ENCODE data around the gene MTG2. TPM values are rescaled to one million over a fixed set of nuclear protein-coding genes. Genes with fewer than 3 reads are reported as not detected.

MTG2 gene
- total RNA-seq, 1 experiment from 2014 or later, result 33.9 TPM

DNA sequence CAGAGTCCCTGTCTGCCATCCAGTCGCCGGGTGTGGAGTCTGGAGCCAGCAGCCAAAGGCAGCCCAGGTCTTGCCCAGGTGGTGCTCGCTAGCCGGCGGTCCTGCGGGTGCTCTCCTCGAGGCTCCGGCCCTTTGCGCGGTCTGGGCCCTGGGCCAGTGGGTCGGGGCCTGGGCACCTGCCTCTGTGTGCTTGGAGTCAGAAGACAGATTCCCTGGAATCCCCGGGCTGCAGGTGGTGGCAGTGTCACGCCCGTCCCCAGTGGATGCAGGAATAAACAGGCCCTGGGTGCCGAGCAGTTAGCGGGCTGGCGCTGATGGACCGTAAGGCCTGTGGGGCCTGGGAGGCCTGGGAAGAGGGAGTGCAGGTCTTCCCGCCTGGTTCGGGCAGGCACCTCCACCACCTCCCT is 33.9 kb upstream of the MTG2 start:
- no peak overlapping the region for H3K27ac ChIP-seq (ENCODE audit: low read length)
- BruUV-seq (replicated peaks), result no TSS peak
- intact Hi-C loops (cut with micrococcal nuclease), result no loop called here

DNA sequence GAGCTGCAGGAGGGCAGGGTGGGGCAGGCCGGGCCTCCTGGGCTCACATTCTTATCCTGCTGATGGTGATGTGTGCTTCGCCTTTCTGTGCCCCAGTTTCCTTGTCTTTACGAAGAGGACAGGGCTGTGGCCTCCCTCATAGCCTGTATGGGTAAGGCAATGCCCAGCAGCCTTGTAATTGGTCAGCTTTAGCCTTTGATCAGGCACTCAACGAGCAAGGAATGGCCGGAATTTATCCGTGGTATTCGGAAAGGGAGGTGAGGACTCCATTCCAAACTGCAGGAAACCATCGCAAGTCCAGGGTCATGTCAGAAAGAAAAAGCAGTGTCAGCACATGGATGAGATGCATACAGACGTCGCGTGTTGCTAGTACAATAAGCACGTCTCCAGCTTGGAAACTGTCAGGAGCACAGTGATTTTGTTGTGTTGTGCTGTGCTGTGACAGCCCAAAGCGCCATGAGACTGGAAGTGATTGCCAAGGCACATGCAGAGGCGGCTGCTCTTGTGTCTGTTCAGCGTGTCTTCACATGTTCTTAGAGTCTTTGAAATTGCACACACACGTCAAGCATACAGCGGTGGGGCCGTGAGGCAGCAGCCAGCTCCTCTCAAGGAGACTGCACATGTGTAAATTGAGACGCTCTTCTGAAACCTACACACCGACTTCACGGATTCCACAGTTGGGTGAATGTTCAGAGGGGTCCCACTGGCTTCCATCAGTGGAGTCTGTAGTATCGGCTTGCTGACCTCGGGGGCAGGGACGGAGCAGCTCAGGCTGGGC is 33.1 kb upstream of the MTG2 start:
- Histone ChIP-seq H3K4me2 (ENCODE audit: low read length) (no peak overlapping the region), H2AFZ (ENCODE audit: low read length) (no peak overlapping the region), H3K4me3 (ENCODE audit: low read length) (no peak overlapping the region), H3K27ac (ENCODE audit: low read length) (no peak overlapping the region), H3K9ac (ENCODE audit: low read length) (no peak overlapping the region), H4K20me1 (ENCODE audit: low read length) (peaks cover 59% of the 10 kb centered on the region), H3K9me3 (ENCODE audit: low read length) (no peaks in the 10 kb centered on the region), H3K79me2 (ENCODE audit: low read length) (peaks cover 100% of the 10 kb centered on the region), H3K36me3 (ENCODE audit: low read depth, low read length) (peaks cover 15% of the 10 kb centered on the region), H3K4me1 (ENCODE audit: insufficient read depth, low read length) (peaks cover 13% of the 10 kb centered on the region), H3K27me3 (ENCODE audit: low read length) (no peaks in the 10 kb centered on the region), H3F3A (ENCODE audit: low read length, unreplicated experiment) (no peaks in the 10 kb centered on the region), H3K9me2 (replicated peaks; ENCODE audit: low read length) (no peaks in the 10 kb centered on the region)
- TF ChIP-seq CTCF (conservative IDR thresholded peaks at IDR 0.05; ENCODE audit: low read depth, low read length) (no peak), EZH2phosphoT487 (IDR thresholded peaks at IDR 0.05; ENCODE audit: borderline replicate concordance, low read length) (no peak), EZH2 (IDR thresholded peaks at IDR 0.05; ENCODE audit: low read length, unreplicated experiment) (no peak)
- ATAC-seq, result no peak
- ChIA-PET POLR2A (ENCODE audit: unreplicated experiment) (no interaction called here), CTCF (no interaction called here)
- DNase-seq, result no peak
- BruUV-seq (replicated peaks), result no TSS peak
- intact Hi-C loops (cut with micrococcal nuclease), result no loop called here

More for the DNA sequence above, 33.9 kb upstream of the MTG2 start:
- Histone ChIP-seq H3K27me3 (ENCODE audit: low read length) (no peaks in the 10 kb centered on the region), H3K4me3 (ENCODE audit: low read length) (no peak overlapping the region), H3K4me1 (ENCODE audit: insufficient read depth, low read length) (peaks cover 13% of the 10 kb centered on the region), H2AFZ (ENCODE audit: low read length) (no peak overlapping the region), H3F3A (ENCODE audit: low read length, unreplicated experiment) (no peaks in the 10 kb centered on the region), H3K9me3 (ENCODE audit: low read length) (no peaks in the 10 kb centered on the region), H3K9ac (ENCODE audit: low read length) (no peak overlapping the region), H3K36me3 (ENCODE audit: low read depth, low read length) (peaks cover 10% of the 10 kb centered on the region), H3K9me2 (replicated peaks; ENCODE audit: low read length) (no peaks in the 10 kb centered on the region), H3K4me2 (ENCODE audit: low read length) (no peak overlapping the region), H3K79me2 (ENCODE audit: low read length) (peaks cover 99% of the 10 kb centered on the region), H4K20me1 (ENCODE audit: low read length) (peaks cover 56% of the 10 kb centered on the region)
- DNase-seq, result no peak
- no peak for TF ChIP-seq EZH2 (IDR thresholded peaks at IDR 0.05; ENCODE audit: low read length, unreplicated experiment)
- TF ChIP-seq CTCF (conservative IDR thresholded peaks at IDR 0.05; ENCODE audit: low read depth, low read length), result no peak
- no peak for TF ChIP-seq EZH2phosphoT487 (IDR thresholded peaks at IDR 0.05; ENCODE audit: borderline replicate concordance, low read length)
- no peak for ATAC-seq
- ChIA-PET CTCF (no interaction called here), POLR2A (ENCODE audit: unreplicated experiment) (no interaction called here)

- peaks cover 100% of the 10 kb centered on the region for H3K79me2 ChIP-seq (ENCODE audit: low read length)
- no peak for ATAC-seq
- DNase-seq, result no peak
- H3K4me2 ChIP-seq (ENCODE audit: low read length), result no peak overlapping the region
- CTCF ChIA-PET, result no interaction called here
- no peaks in the 10 kb centered on the region for H3K27me3 ChIP-seq (ENCODE audit: low read length)
- H3K36me3 ChIP-seq (ENCODE audit: low read depth, low read length), result peaks cover 15% of the 10 kb centered on the region
- BruUV-seq (replicated peaks), result no TSS peak
- intact Hi-C loops (cut with micrococcal nuclease), result no loop called here
- H3K27ac ChIP-seq (ENCODE audit: low read length), result no peak overlapping the region
- H3K9me2 ChIP-seq (replicated peaks; ENCODE audit: low read length), result no peaks in the 10 kb centered on the region
- H3K4me3 ChIP-seq (ENCODE audit: low read length), result no peak overlapping the region
- peaks cover 57% of the 10 kb centered on the region for H4K20me1 ChIP-seq (ENCODE audit: low read length)
- TF ChIP-seq EZH2 (IDR thresholded peaks at IDR 0.05; ENCODE audit: low read length, unreplicated experiment) (no peak), CTCF (conservative IDR thresholded peaks at IDR 0.05; ENCODE audit: low read depth, low read length) (no peak), EZH2phosphoT487 (IDR thresholded peaks at IDR 0.05; ENCODE audit: borderline replicate concordance, low read length) (no peak)
- no peaks in the 10 kb centered on the region for H3F3A ChIP-seq (ENCODE audit: low read length, unreplicated experiment)
- no peak overlapping the region for H3K9ac ChIP-seq (ENCODE audit: low read length)
- POLR2A ChIA-PET (ENCODE audit: unreplicated experiment), result no interaction called here
- no peak overlapping the region for H2AFZ ChIP-seq (ENCODE audit: low read length)
- peaks cover 13% of the 10 kb centered on the region for H3K4me1 ChIP-seq (ENCODE audit: insufficient read depth, low read length)
- no peaks in the 10 kb centered on the region for H3K9me3 ChIP-seq (ENCODE audit: low read length)
Measured at GRCh38 chr20:62150310-62150575, 32.6 kb upstream of the MTG2 start.

All from PC-3 (cell line).